HEK293 (cell line): Measurements from ENCODE around the gene KRTAP5-7.
"Not testable (repeated sequence)": the region's sequence is repeated elsewhere in the genome, so short reads cannot be mapped to it uniquely, and the experiment has no call there.

Source experiments
- CTCF ChIA-PET: fragments of 350-600 bp; formaldehyde crosslinking; extraction: SDS; loops from one replicate; lab custom pipeline; 2021; ENCODE audit warnings: antibody characterized with exemption; lab: Yijun Ruan, JAX
- POLR2A ChIA-PET: fragments of 300-600 bp; formaldehyde crosslinking; extraction: SDS; loops from one replicate; lab custom pipeline; 2020; ENCODE audit warnings: antibody characterized with exemption, inconsistent platforms; lab: Yijun Ruan, JAX
- H3K27ac ChIP-seq: fragments of 200-500 bp; sonication (Bioruptor generic); 2 replicates; pipeline ENCODE4 v1.5.1; 2014; ENCODE audit warnings: low read depth, low read length, control low read depth, inconsistent platforms; ENCODE audit errors: extremely low read depth
- H3K36me3 ChIP-seq, 2 experiments: fragments of 200-500 bp in 1 of 2; sonication (Bioruptor generic) in 1 of 2; 1 replicate in 1 of 2; 2 replicates in 1 of 2; pipeline ENCODE4 v1.5.1; 2014 to 2017; ENCODE audit warnings: inconsistent platforms in 2 of 2, low read length in 2 of 2; ENCODE audit not compliant: control insufficient read depth in 2 of 2, insufficient read depth in 1 of 2
- H3K4me1 ChIP-seq: fragments of 200-500 bp; sonication (Bioruptor generic); 2 replicates; pipeline ENCODE4 v1.5.1; 2014; ENCODE audit warnings: mild to moderate bottlenecking, low read length, inconsistent platforms; ENCODE audit not compliant: control insufficient read depth, insufficient read depth
- H3K4me3 ChIP-seq: 2 replicates; pipeline ENCODE4 v1.5.1; 2011; ENCODE audit warnings: low read depth, mild to moderate bottlenecking, control low read depth, low read length, moderate library complexity
- H3K9me3 ChIP-seq: fragments of 200-500 bp; sonication (Bioruptor generic); 2 replicates; pipeline ENCODE4 v1.5.1; 2014; ENCODE audit warnings: low read depth, low read length, inconsistent platforms; ENCODE audit not compliant: control insufficient read depth, insufficient read depth
- IKZF3 ChIP-seq: fragments of 450-650 bp; IDR thresholded peaks from 2 replicates; pipeline ENCODE4 v1.5.0; 2018; ENCODE audit warnings: missing biosample characterization, mild to moderate bottlenecking, missing genetic modification characterization, moderate library complexity
- KLF16 ChIP-seq: fragments of 450-650 bp; formaldehyde crosslinking; IDR thresholded peaks from 2 replicates; pipeline ENCODE4 v1.5.1; 2017; ENCODE audit warnings: missing biosample characterization, missing genetic modification characterization
- PRDM1 ChIP-seq: fragments of 450-650 bp; formaldehyde crosslinking; IDR thresholded peaks from 2 replicates; pipeline ENCODE4; 2016; ENCODE audit warnings: missing biosample characterization, missing genetic modification characterization
- SETDB1 ChIP-seq: IDR thresholded peaks from one replicate; pipeline ENCODE4 v1.6.1; 2017; ENCODE audit warnings: mild to moderate bottlenecking, low read length, moderate library complexity, mixed read lengths; ENCODE audit not compliant: insufficient read length
- SP2 ChIP-seq: fragments of 450-650 bp; formaldehyde crosslinking; IDR thresholded peaks from 2 replicates; pipeline ENCODE4 v1.5.1; 2016; ENCODE audit warnings: missing biosample characterization, missing genetic modification characterization
- ZBTB48 ChIP-seq: fragments of 450-650 bp; formaldehyde crosslinking; IDR thresholded peaks from 2 replicates; pipeline ENCODE4 v1.5.1; 2016; ENCODE audit warnings: missing biosample characterization, missing genetic modification characterization
- ZBTB7A ChIP-seq: fragments of 450-650 bp; formaldehyde crosslinking; IDR thresholded peaks from 2 replicates; pipeline ENCODE4 v1.5.1; 2016; ENCODE audit warnings: low read depth, missing biosample characterization, missing genetic modification characterization
- ZNF157 ChIP-seq: fragments of 450-650 bp; formaldehyde crosslinking; IDR thresholded peaks from 2 replicates; pipeline ENCODE4 v1.5.1; 2016; ENCODE audit warnings: missing biosample characterization, missing genetic modification characterization
- ZNF37A ChIP-seq: fragments of 450-650 bp; IDR thresholded peaks from 2 replicates; pipeline ENCODE4 v1.5.1; 2018; ENCODE audit warnings: missing biosample characterization, missing genetic modification characterization
- ZNF426 ChIP-seq: fragments of 450-650 bp; formaldehyde crosslinking; IDR thresholded peaks from 2 replicates; pipeline ENCODE4 v1.5.1; 2017; ENCODE audit warnings: missing biosample characterization, missing genetic modification characterization, mild to moderate bottlenecking, inconsistent platforms, moderate library complexity
- ZNF473 ChIP-seq: fragments of 450-650 bp; formaldehyde crosslinking; IDR thresholded peaks from 2 replicates; pipeline ENCODE4 v1.5.1; 2017; ENCODE audit warnings: missing biosample characterization, missing genetic modification characterization
- ZNF48 ChIP-seq: fragments of 450-650 bp; formaldehyde crosslinking; IDR thresholded peaks from 2 replicates; pipeline ENCODE4 v1.5.1; 2016; ENCODE audit warnings: missing biosample characterization, missing genetic modification characterization
- ZNF530 ChIP-seq: fragments of 450-650 bp; formaldehyde crosslinking; IDR thresholded peaks from 2 replicates; pipeline ENCODE4 v1.5.1; 2016; ENCODE audit warnings: low read depth, missing biosample characterization, missing genetic modification characterization
- ZNF558 ChIP-seq: fragments of 450-650 bp; formaldehyde crosslinking; IDR thresholded peaks from 2 replicates; pipeline ENCODE4 v1.5.1; 2016; ENCODE audit warnings: missing biosample characterization, missing genetic modification characterization
- ZNF560 ChIP-seq: fragments of 450-650 bp; formaldehyde crosslinking; IDR thresholded peaks from 2 replicates; pipeline ENCODE4 v1.5.1; 2017; ENCODE audit warnings: missing biosample characterization, missing genetic modification characterization, borderline replicate concordance
- ZNF571 ChIP-seq: fragments of 450-650 bp; formaldehyde crosslinking; IDR thresholded peaks from 2 replicates; pipeline ENCODE4 v1.5.0; 2017; ENCODE audit warnings: missing biosample characterization, missing genetic modification characterization
- ZNF701 ChIP-seq: fragments of 450-650 bp; formaldehyde crosslinking; IDR thresholded peaks from 2 replicates; pipeline ENCODE4 v1.5.1; 2016; ENCODE audit warnings: missing biosample characterization, missing genetic modification characterization
- ZNF768 ChIP-seq: fragments of 450-650 bp; formaldehyde crosslinking; IDR thresholded peaks from 2 replicates; pipeline ENCODE4 v1.5.1; 2018; ENCODE audit warnings: missing biosample characterization, mild to moderate bottlenecking, missing genetic modification characterization
- TF ChIP-seq, protein P1 (sequence below): fragments of 450-650 bp; formaldehyde crosslinking; IDR thresholded peaks from 2 replicates; pipeline ENCODE4 v1.5.1; 2016; ENCODE audit warnings: missing biosample characterization, missing genetic modification characterization
- TF ChIP-seq, protein P2 (sequence below): fragments of 450-650 bp; IDR thresholded peaks from 2 replicates; pipeline ENCODE4 v1.5.1; 2018; ENCODE audit warnings: missing biosample characterization, mild to moderate bottlenecking, missing genetic modification characterization

Gene KRTAP5-7

DNA sequence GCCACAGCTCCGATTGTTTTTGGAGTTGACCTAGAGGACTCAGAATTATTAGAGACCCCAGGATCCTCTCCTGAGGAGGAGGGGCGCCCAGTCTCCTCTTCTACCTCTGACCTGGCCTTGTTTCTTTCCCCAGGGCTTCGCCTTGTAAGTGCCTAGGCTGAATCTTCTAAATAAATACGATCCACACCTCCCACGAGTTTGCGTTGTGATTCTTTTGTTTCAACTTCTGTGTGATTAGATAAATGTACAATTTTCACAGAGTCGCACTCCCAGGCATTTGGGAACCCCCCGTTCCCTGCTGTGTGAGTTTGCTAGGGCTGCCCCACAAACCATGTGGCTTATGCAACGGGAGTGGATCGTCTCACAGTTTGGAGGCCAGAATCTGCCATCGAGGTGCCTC lies 11.9 kb downstream of the KRTAP5-7 start:
- Histone ChIP-seq H3K4me1 (no peaks in the 10 kb centered on the region), H3K27ac (no peak overlapping the region), H3K9me3 (no peaks in the 10 kb centered on the region), H3K36me3 (no peaks in the 10 kb centered on the region), H3K4me3 (no peak overlapping the region)
- TF ChIP-seq PRDM1 (no peak), SETDB1 (no peak), ZNF157 (tag by site-specific recombination) (no peak)
- ChIA-PET POLR2A (no interaction called here), CTCF (no interaction called here)

DNA sequence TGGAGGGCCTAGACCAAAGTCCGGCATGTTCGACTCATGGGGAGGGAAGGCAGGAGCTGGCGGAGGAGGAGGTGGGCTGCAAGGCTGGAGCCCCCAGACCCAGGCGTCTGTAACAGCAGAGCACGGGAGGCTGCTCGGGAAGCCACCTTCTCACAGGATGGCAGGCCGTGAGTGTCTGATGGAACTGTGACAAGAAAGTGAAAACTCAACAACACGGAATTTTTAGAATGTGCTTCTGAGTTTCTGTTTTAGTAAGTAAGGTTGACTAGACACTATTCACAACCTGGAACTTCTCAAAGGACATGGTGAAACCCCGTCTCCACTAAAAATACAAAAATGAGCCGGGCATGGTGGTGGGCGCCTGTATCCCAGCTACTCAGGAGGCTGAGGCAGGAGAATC lies 12.9 kb downstream of the KRTAP5-7 start:
- H3K4me1 ChIP-seq, POLR2A ChIA-PET, CTCF ChIA-PET, H3K9me3 ChIP-seq, H3K4me3 ChIP-seq, H3K27ac ChIP-seq, H3K36me3 ChIP-seq: not testable (repeated sequence)

DNA sequence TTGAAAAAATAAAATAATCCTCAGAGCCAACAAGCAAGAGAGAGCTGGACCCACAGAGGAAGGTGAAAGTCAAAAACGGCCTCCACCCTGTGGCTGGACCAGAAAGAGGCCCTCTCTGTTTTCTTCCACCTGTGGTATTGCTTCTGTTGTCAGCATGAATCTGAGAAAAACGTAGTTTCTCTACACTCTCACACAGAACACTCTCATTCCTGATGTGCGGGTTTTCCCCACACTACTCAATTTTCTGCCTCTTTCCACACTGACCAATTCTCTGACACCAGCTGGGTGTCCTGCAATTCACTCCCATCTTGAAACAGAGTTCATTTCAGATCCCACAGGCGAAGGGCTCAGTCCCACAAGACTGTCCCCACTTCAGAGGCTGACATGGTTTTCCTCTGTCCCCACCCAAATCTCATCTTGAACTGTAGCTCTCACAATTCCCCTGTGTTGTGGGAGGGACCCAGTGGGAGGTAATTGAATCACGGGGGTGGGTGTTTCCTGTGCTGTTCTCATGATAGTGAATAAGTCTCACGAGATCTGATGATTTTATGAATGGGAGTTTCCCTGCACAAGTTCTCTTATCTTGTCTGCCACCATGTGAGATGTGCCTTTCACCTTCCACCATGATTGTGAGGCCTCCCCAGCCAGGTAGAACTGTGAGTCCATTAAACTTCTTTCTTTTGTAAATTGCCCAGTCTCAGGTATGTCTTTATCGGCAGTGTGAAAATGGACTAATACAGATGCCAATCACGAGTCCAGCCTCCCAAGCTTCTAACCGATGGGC lies 13.6 kb downstream of the KRTAP5-7 start:
- H3K27ac ChIP-seq, H3K9me3 ChIP-seq, POLR2A ChIA-PET, H3K4me3 ChIP-seq, H3K4me1 ChIP-seq, CTCF ChIA-PET, H3K36me3 ChIP-seq: not testable (repeated sequence)

DNA sequence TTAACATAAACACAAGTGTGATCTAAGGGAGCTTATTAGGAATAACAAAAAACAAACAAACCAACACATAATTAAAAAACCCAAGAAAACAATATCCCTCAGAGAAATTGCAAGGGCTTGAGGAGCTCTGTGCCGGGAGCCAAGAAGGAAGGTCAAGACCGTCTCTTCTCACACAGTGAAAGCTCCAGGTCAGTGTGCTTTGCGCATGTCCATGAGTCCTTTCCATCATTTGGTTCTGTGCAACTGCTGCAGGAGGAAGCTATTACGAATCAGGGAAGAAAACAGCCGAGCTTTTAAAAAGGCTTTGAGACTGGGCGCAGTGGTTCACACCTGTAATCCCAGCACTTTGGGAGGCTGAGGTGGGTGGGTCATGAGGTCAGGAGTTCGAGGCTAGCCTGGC lies 15.3 kb downstream of the KRTAP5-7 start:
- CTCF ChIA-PET = interaction anchor here (0.6 kb wide), 1 partner anchor 739 kb away, joined by 3 read pairs; no protein-coding TSS in a partner anchor
- POLR2A ChIA-PET = no interaction called here
- H3K4me1 ChIP-seq = no peaks in the 10 kb centered on the region
- no peaks in the 10 kb centered on the region for H3K9me3 ChIP-seq
- H3K27ac ChIP-seq = no peak overlapping the region
- no peak overlapping the region for H3K4me3 ChIP-seq
- no peaks in the 10 kb centered on the region for H3K36me3 ChIP-seq
- no peak for TF ChIP-seq ZBTB48 (tag by site-specific recombination)
- TF ChIP-seq IKZF3 (tag by site-specific recombination) = no peak
- no peak for TF ChIP-seq ZBTB7A (tag by site-specific recombination)
- TF ChIP-seq ZNF530 (tag by site-specific recombination) = no peak
- TF ChIP-seq KLF16 (tag by site-specific recombination) = no peak
- no peak for TF ChIP-seq ZNF571 (tag by site-specific recombination)
- no peak for TF ChIP-seq ZNF560 (tag by site-specific recombination)
- TF ChIP-seq ZNF768 (tag by site-specific recombination) = no peak
- no peak for TF ChIP-seq ZNF473
- TF ChIP-seq, protein P1, sequence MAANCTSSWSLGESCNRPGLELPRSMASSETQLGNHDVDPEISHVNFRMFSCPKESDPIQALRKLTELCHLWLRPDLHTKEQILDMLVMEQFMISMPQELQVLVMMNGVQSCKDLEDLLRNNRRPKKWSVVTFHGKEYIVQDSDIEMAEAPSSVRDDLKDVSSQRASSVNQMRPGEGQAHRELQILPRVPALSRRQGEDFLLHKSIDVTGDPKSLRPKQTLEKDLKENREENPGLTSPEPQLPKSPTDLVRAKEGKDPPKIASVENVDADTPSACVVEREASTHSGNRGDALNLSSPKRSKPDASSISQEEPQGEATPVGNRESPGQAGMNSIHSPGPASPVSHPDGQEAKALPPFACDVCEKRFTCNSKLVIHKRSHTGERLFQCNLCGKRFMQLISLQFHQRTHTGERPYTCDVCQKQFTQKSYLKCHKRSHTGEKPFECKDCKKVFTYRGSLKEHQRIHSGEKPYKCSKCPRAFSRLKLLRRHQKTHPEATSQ (tag by site-specific recombination) = no peak
- TF ChIP-seq ZNF426 (tag by site-specific recombination) = no peak
- no peak for TF ChIP-seq ZNF48 (tag by site-specific recombination)
- no peak for TF ChIP-seq ZNF701 (tag by site-specific recombination)
- TF ChIP-seq, protein P2, sequence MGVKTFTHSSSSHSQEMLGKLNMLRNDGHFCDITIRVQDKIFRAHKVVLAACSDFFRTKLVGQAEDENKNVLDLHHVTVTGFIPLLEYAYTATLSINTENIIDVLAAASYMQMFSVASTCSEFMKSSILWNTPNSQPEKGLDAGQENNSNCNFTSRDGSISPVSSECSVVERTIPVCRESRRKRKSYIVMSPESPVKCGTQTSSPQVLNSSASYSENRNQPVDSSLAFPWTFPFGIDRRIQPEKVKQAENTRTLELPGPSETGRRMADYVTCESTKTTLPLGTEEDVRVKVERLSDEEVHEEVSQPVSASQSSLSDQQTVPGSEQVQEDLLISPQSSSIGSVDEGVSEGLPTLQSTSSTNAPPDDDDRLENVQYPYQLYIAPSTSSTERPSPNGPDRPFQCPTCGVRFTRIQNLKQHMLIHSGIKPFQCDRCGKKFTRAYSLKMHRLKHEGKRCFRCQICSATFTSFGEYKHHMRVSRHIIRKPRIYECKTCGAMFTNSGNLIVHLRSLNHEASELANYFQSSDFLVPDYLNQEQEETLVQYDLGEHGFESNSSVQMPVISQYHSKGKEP (tag by site-specific recombination) = no peak
- TF ChIP-seq SP2 = no peak
- TF ChIP-seq ZNF558 (tag by site-specific recombination) = no peak
- no peak for TF ChIP-seq ZNF37A (tag by site-specific recombination)
